ENCODE data around the gene CDH12.

DNA sequence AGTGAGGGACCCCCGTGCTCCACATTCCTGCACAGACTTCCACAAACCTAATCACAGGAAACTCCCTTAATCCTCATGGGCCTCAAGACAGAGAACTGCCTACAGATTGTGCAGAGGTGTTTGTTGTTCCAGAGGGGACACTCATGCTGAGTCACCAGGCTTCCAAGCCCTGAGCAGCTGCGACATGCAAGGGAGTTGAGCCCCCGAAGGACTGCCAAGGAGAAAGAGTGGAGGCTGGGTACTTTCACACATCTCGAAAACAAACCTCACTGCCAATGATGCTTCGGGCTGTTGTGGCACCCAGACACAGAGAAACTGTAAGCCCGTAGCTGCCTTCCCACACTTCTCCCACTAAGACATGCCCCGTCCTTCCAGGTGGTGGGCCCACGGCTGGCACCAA lies 480.8 kb downstream of the CDH12 start:
- TF ChIP-seq, protein P1, sequence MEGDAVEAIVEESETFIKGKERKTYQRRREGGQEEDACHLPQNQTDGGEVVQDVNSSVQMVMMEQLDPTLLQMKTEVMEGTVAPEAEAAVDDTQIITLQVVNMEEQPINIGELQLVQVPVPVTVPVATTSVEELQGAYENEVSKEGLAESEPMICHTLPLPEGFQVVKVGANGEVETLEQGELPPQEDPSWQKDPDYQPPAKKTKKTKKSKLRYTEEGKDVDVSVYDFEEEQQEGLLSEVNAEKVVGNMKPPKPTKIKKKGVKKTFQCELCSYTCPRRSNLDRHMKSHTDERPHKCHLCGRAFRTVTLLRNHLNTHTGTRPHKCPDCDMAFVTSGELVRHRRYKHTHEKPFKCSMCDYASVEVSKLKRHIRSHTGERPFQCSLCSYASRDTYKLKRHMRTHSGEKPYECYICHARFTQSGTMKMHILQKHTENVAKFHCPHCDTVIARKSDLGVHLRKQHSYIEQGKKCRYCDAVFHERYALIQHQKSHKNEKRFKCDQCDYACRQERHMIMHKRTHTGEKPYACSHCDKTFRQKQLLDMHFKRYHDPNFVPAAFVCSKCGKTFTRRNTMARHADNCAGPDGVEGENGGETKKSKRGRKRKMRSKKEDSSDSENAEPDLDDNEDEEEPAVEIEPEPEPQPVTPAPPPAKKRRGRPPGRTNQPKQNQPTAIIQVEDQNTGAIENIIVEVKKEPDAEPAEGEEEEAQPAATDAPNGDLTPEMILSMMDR (IDR thresholded peaks at IDR 0.05; ENCODE audit: insufficient read depth, low read length, poor library complexity, severe bottlenecking) = no peak
- no peak for TF ChIP-seq EZH2phosphoT487 (conservative IDR thresholded peaks at IDR 0.05; ENCODE audit: low read length)
